ENCODE data around the gene PLEKHG5.

The PLEKHG5 gene

GRCh38 chr1:6445062-6445763 is 46.3 kb downstream of the PLEKHG5 start:
- H3K27me3 ChIP-seq (ENCODE audit: insufficient read depth, low read length): peaks cover 8% of the 10 kb centered on the region
- H3K9ac ChIP-seq (ENCODE audit: low read length): no peak overlapping the region
- TF ChIP-seq CTCF (IDR thresholded peaks at IDR 0.05; ENCODE audit: low read length) (peak; percentile 62), EZH2 (IDR thresholded peaks at IDR 0.05; ENCODE audit: borderline replicate concordance, low read length) (no peak)
- H3K36me3 ChIP-seq (ENCODE audit: insufficient read depth, low read length): no peaks in the 10 kb centered on the region
- no peak overlapping the region for H3K4me3 ChIP-seq (ENCODE audit: low read depth, low read length, poor library complexity, severe bottlenecking)
- H3F3A ChIP-seq (ENCODE audit: insufficient read depth, low read length): no peaks in the 10 kb centered on the region
- no peak overlapping the region for H3K27ac ChIP-seq (ENCODE audit: low read depth, low read length, poor library complexity, severe bottlenecking)
- no peaks in the 10 kb centered on the region for H3K9me3 ChIP-seq (ENCODE audit: low read length)
- no peak overlapping the region for H3K4me2 ChIP-seq (ENCODE audit: low read length)
- H4K20me1 ChIP-seq (ENCODE audit: insufficient read depth, low read length): no peaks in the 10 kb centered on the region
- no peak overlapping the region for H2AFZ ChIP-seq (ENCODE audit: low read length)
- H3K4me1 ChIP-seq (ENCODE audit: insufficient read depth, low read length, severe bottlenecking): peaks cover 16% of the 10 kb centered on the region
- H3K9me2 ChIP-seq (ENCODE audit: low read depth, low read length): no peaks in the 10 kb centered on the region
- no peaks in the 10 kb centered on the region for H3K79me2 ChIP-seq (ENCODE audit: insufficient read depth, low read length)

GRCh38 chr1:6444377-6444776 is 47.1 kb downstream of the PLEKHG5 start:
- Histone ChIP-seq H4K20me1 (ENCODE audit: insufficient read depth, low read length) (no peaks in the 10 kb centered on the region), H3K9ac (ENCODE audit: low read length) (no peak overlapping the region), H3K4me1 (ENCODE audit: insufficient read depth, low read length, severe bottlenecking) (peaks cover 16% of the 10 kb centered on the region), H3K27me3 (ENCODE audit: insufficient read depth, low read length) (peaks cover under 1% of the 10 kb centered on the region), H3K9me3 (ENCODE audit: low read length) (no peaks in the 10 kb centered on the region), H3K9me2 (ENCODE audit: low read depth, low read length) (no peaks in the 10 kb centered on the region), H3K79me2 (ENCODE audit: insufficient read depth, low read length) (no peaks in the 10 kb centered on the region), H3K27ac (ENCODE audit: low read depth, low read length, poor library complexity, severe bottlenecking) (no peak overlapping the region), H3F3A (ENCODE audit: insufficient read depth, low read length) (no peaks in the 10 kb centered on the region), H3K4me3 (ENCODE audit: low read depth, low read length, poor library complexity, severe bottlenecking) (no peak overlapping the region), H2AFZ (ENCODE audit: low read length) (no peak overlapping the region), H3K4me2 (ENCODE audit: low read length) (no peak overlapping the region), H3K36me3 (ENCODE audit: insufficient read depth, low read length) (no peaks in the 10 kb centered on the region)
- no peak for TF ChIP-seq CTCF (IDR thresholded peaks at IDR 0.05; ENCODE audit: low read length)
- TF ChIP-seq EZH2 (IDR thresholded peaks at IDR 0.05; ENCODE audit: borderline replicate concordance, low read length): no peak

GRCh38 chr1:6443339-6444115 is 47.9 kb downstream of the PLEKHG5 start:
- Histone ChIP-seq H3K9me2 (ENCODE audit: low read depth, low read length) (no peaks in the 10 kb centered on the region), H3F3A (ENCODE audit: insufficient read depth, low read length) (no peaks in the 10 kb centered on the region), H3K79me2 (ENCODE audit: insufficient read depth, low read length) (no peaks in the 10 kb centered on the region), H3K27ac (ENCODE audit: low read depth, low read length, poor library complexity, severe bottlenecking) (no peak overlapping the region), H3K4me3 (ENCODE audit: low read depth, low read length, poor library complexity, severe bottlenecking) (no peak overlapping the region), H3K4me2 (ENCODE audit: low read length) (no peak overlapping the region), H3K4me1 (ENCODE audit: insufficient read depth, low read length, severe bottlenecking) (peaks cover 16% of the 10 kb centered on the region), H2AFZ (ENCODE audit: low read length) (no peak overlapping the region), H3K9ac (ENCODE audit: low read length) (no peak overlapping the region), H4K20me1 (ENCODE audit: insufficient read depth, low read length) (no peaks in the 10 kb centered on the region), H3K36me3 (ENCODE audit: insufficient read depth, low read length) (no peaks in the 10 kb centered on the region), H3K9me3 (ENCODE audit: low read length) (no peaks in the 10 kb centered on the region), H3K27me3 (ENCODE audit: insufficient read depth, low read length) (no peaks in the 10 kb centered on the region; the same call in none of the 2 replicates)
- TF ChIP-seq EZH2 (IDR thresholded peaks at IDR 0.05; ENCODE audit: borderline replicate concordance, low read length): no peak
- no peak for TF ChIP-seq CTCF (IDR thresholded peaks at IDR 0.05; ENCODE audit: low read length)
